GM12873 (cell line): ENCODE results near the gene IL24.

Source experiments
- TF ChIP-seq, protein P1 (sequence below): IDR thresholded peaks from 2 replicates; pipeline ENCODE4 v1.5.1; 2012; ENCODE audit warnings: low read depth, mild to moderate bottlenecking, moderate library complexity, low read length, control low read depth; ENCODE audit not compliant: insufficient read depth; ENCODE audit errors: missing control alignments

IL24 gene

DNA sequence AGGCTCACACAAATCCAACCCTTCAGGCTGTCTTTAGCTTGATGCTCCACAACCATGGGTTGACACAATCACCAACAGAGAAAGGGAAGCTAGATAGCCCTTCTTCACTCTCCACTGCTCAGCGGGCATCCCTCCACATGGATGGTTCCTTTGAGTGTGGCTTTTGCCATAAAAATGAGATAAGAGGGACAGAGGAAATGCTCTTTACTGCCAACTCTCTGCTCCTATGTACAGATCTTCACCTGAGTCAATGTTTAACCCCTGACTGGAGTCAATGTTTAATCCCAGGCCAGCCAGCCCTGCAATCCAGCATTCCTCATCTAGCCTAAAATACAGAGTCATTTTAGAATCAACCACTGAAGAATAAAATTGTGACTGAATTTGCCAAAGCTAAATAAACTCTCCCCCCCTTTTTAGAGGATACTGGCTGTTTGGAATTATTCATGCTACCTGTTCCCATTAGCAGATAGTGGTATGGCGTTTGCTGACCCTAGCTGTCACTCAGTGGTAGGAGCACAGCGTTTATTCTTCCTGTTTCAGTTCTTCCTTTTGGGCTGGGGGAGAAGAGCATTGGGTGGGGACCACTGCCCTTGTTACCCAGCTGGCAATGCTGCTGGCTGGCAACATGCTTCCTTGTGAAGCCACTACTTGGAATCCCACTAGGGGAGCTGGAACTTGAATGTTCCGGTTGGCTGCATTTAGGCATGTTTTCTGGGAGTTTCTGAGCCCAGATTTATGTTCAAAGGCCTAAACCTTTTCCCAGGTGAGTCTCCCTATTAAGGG is 54.3 kb downstream of the IL24 start:
- TF ChIP-seq, protein P1, sequence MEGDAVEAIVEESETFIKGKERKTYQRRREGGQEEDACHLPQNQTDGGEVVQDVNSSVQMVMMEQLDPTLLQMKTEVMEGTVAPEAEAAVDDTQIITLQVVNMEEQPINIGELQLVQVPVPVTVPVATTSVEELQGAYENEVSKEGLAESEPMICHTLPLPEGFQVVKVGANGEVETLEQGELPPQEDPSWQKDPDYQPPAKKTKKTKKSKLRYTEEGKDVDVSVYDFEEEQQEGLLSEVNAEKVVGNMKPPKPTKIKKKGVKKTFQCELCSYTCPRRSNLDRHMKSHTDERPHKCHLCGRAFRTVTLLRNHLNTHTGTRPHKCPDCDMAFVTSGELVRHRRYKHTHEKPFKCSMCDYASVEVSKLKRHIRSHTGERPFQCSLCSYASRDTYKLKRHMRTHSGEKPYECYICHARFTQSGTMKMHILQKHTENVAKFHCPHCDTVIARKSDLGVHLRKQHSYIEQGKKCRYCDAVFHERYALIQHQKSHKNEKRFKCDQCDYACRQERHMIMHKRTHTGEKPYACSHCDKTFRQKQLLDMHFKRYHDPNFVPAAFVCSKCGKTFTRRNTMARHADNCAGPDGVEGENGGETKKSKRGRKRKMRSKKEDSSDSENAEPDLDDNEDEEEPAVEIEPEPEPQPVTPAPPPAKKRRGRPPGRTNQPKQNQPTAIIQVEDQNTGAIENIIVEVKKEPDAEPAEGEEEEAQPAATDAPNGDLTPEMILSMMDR: no peak

DNA sequence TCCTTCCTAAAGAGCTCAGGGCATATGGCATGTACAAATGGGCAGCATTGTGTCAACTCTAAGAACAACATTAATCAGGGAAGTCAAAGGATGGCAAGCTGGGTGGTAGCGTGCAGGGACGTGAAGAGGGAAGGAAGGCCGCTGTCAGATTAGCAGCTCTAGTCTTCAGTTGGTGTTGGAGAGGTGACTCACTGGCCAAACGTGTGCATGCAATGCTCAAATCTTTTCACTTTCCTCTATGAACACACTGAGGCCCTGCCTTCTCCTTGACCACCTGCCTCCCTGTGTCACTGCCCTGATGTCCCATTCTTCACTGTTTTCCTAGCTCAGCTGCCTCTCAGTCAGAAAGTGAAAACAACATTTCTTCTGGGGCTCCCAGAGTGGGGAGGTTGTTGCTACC is 54.9 kb downstream of the IL24 start:
- TF ChIP-seq, protein P1: no peak

DNA sequence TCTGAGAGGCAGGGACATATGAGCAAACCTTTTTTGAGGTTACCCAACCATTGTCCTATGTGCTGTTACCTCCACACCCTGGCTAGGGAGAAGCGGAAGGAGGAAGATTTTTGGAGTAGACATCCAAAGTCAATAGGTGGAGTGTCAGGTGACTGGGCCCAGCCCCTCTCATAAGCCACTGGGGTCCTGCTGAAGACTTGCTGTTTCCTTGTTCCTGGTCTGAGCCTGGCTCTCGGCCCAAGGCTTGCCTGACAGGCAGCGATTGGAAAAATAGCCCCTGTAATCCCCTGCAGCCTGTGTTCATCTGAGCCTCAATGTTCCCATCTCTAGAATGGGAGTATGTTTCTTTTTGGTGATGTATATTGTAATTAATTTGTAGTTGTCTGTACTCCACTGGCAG is 55.9 kb downstream of the IL24 start:
- TF ChIP-seq, protein P1: no peak

DNA sequence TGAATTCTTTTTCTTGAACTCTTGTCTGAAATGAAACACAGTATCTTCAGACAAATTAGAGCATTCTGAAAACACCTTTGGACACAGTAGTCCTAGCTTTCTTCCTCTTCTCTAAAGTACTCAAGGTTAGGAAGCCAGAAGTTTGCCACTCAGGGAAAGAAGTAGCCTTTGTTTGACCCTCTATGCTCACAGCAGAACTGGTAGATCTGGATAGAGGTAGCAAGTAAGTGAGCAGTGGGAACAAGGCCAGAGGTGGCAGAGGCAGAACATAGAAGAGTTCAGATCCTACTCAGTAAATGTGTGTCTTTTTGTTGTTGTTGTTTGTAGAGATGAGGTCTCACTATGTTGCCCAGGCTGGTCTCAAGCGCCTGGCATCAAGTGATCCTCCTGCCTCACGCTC is 56.4 kb downstream of the IL24 start:
- TF ChIP-seq, protein P1: no peak
